MCF 10A (cell line): Measurements from ENCODE around the gene IVNS1ABP. TPM values are rescaled to one million over a fixed set of nuclear protein-coding genes. Genes with fewer than 3 reads are reported as not detected.

Experiments
- BruUV-seq: library from RNA; stranded (reverse); fragments of 400-500 nt; replicated peaks from 2 replicates; lab custom pipeline; 2021; lab: Mats Ljungman, UMichigan
- CTCF ChIA-PET: fragments of 300-600 bp; sonication (Branson Sonifier 250); formaldehyde crosslinking; extraction: SDS; loops from one replicate; lab custom pipeline; 2021; ENCODE audit warnings: antibody characterized with exemption, inconsistent platforms; lab: Yijun Ruan, JAX
- POLR2A ChIA-PET: fragments of 300-600, 350-650 bp; sonication (Branson Sonifier 250); formaldehyde crosslinking; extraction: SDS; loops from one replicate; lab custom pipeline; 2020; ENCODE audit warnings: antibody characterized with exemption, inconsistent platforms; lab: Yijun Ruan, JAX
- DNase-seq: peaks from one replicate; pipeline ENCODE4 v3.0.0-alpha.2; 2018; ENCODE audit not compliant: unreplicated experiment
- H3K27ac Mint-ChIP-seq: one replicate; pipeline ENCODE4 v1.8.0; 2022; ENCODE audit warnings: mild to moderate bottlenecking, low read depth, mixed read lengths; ENCODE audit not compliant: unreplicated experiment
- H3K27me3 Mint-ChIP-seq: one replicate; pipeline ENCODE4 v1.8.0; 2022; ENCODE audit warnings: mixed read lengths; ENCODE audit not compliant: insufficient read depth, unreplicated experiment
- H3K36me3 Mint-ChIP-seq: one replicate; pipeline ENCODE4 v1.8.0; 2022; ENCODE audit warnings: mild to moderate bottlenecking, moderate library complexity, mixed read lengths; ENCODE audit not compliant: insufficient read depth, unreplicated experiment
- H3K4me1 Mint-ChIP-seq: one replicate; pipeline ENCODE4 v1.8.0; 2022; ENCODE audit warnings: mixed read lengths; ENCODE audit not compliant: insufficient read depth, unreplicated experiment
- H3K4me3 Mint-ChIP-seq: one replicate; pipeline ENCODE4 v1.8.0; 2022; ENCODE audit warnings: mild to moderate bottlenecking, moderate library complexity, mixed read lengths; ENCODE audit not compliant: unreplicated experiment
- H3K9me3 Mint-ChIP-seq: one replicate; pipeline ENCODE4 v1.8.0; 2022; ENCODE audit warnings: mixed read lengths; ENCODE audit not compliant: unreplicated experiment
- CTCF ChIP-seq: fragments of 200-600 bp; IDR thresholded peaks from one replicate; pipeline ENCODE4 v1.8.0; 2022; ENCODE audit warnings: antibody characterized with exemption, mild to moderate bottlenecking; ENCODE audit not compliant: unreplicated experiment
- intact Hi-C: fragments of 100-400 bp; cut with micrococcal nuclease; formaldehyde crosslinking; loops from 2 replicates; pipeline ENCODE4 v1.14.1; 2022
- total RNA-seq: library from RNA; stranded (reverse); gene quantifications from 2 replicates; pipeline ENCODE4 v1.2.3, GENCODE V29; 2022

The IVNS1ABP gene
- total RNA-seq, 1 experiment from 2014 or later = 92.0 TPM

- intact Hi-C loops = no loop called here
- no TSS peak for BruUV-seq
- TF ChIP-seq CTCF = no peak
- peak; percentile 38 for DNase-seq
- POLR2A ChIA-PET = interaction anchor here (0.7 to 1.1 kb wide), 3 partner anchors 11 to 74 kb away, joined by 3 to 7 read pairs (median 4); no protein-coding TSS in a partner anchor
- Mint-ChIP-seq H3K4me1 (peaks cover 15% of the 10 kb centered on the region), H3K36me3 (no peaks in the 10 kb centered on the region), H3K27me3 (no peaks in the 10 kb centered on the region), H3K9me3 (peaks cover 16% of the 10 kb centered on the region), H3K27ac (no peak overlapping the region), H3K4me3 (no peak overlapping the region)
- CTCF ChIA-PET = interaction anchor here (1.1 kb wide), 1 partner anchor 236 kb away, joined by 3 read pairs; no protein-coding TSS in a partner anchor
Observed at GRCh38 chr1:185360714-185361113, 43.7 kb upstream of the IVNS1ABP start.

- ChIA-PET POLR2A (interaction anchor here (0.7 to 2.1 kb wide), 4 partner anchors 10 to 549 kb away, joined by 3 to 5 read pairs (median 4); no protein-coding TSS in a partner anchor), CTCF (no interaction called here)
- H3K36me3 Mint-ChIP-seq = no peaks in the 10 kb centered on the region
- no peak overlapping the region for H3K27ac Mint-ChIP-seq
- H3K4me1 Mint-ChIP-seq = peaks cover 14% of the 10 kb centered on the region
- no peak overlapping the region for H3K4me3 Mint-ChIP-seq
- H3K9me3 Mint-ChIP-seq = peaks cover 16% of the 10 kb centered on the region
- no TSS peak for BruUV-seq
- no peak for DNase-seq
- intact Hi-C loops = no loop called here
- no peaks in the 10 kb centered on the region for H3K27me3 Mint-ChIP-seq
- TF ChIP-seq CTCF = no peak
Observed at GRCh38 chr1:185358957-185359356, 41.9 kb upstream of the IVNS1ABP start.

GRCh38 chr1:185355947-185356346, 38.9 kb upstream of the IVNS1ABP start:
- Mint-ChIP-seq H3K27ac (no peak overlapping the region), H3K4me1 (peaks cover 20% of the 10 kb centered on the region), H3K36me3 (no peaks in the 10 kb centered on the region), H3K4me3 (no peak overlapping the region), H3K27me3 (no peaks in the 10 kb centered on the region), H3K9me3 (no peaks in the 10 kb centered on the region)
- ChIA-PET CTCF (interaction anchor here (0.9 to 1.7 kb wide), 2 partner anchors 10 to 55 kb away, joined by 3 to 5 read pairs; no protein-coding TSS in a partner anchor), POLR2A (interaction anchor here (0.7 kb wide), 1 partner anchor 11 kb away, joined by 3 read pairs; no protein-coding TSS in a partner anchor)
- no TSS peak for BruUV-seq
- no peak for DNase-seq
- no peak for TF ChIP-seq CTCF
- intact Hi-C loops = no loop called here

- no peak for TF ChIP-seq CTCF
- no peaks in the 10 kb centered on the region for H3K9me3 Mint-ChIP-seq
- H3K36me3 Mint-ChIP-seq = no peaks in the 10 kb centered on the region
- ChIA-PET CTCF (interaction anchor here (0.6 to 1.3 kb wide), 4 partner anchors 13 to 495 kb away, joined by 3 to 4 read pairs (median 3); no protein-coding TSS in a partner anchor), POLR2A (interaction anchor here (0.6 to 6.8 kb wide), 3 partner anchors 10 to 36 kb away, joined by 3 to 74 read pairs (median 5); partner anchors contain the start of gene IVNS1ABP)
- H3K4me1 Mint-ChIP-seq = peaks cover 29% of the 10 kb centered on the region
- intact Hi-C loops = no loop called here
- no peaks in the 10 kb centered on the region for H3K27me3 Mint-ChIP-seq
- H3K4me3 Mint-ChIP-seq = no peak overlapping the region
- H3K27ac Mint-ChIP-seq = no peak overlapping the region
- no TSS peak for BruUV-seq
- no peak for DNase-seq
Observed at GRCh38 chr1:185353124-185353523, 36.1 kb upstream of the IVNS1ABP start.
